GM13976 (cell line): ENCODE data around the gene ABCC1.

Source experiments
- DNase-seq: peaks from one replicate; pipeline ENCODE4 v3.0.0; 2012; ENCODE audit warnings: low spot score
- in situ Hi-C: fragments of 300-500 bp; cut with MboI; formaldehyde crosslinking; loops from one replicate; pipeline ENCODE4 v1.12.0; 2022; ENCODE audit warnings: low sequenced_read_pairs, mixed read lengths, inconsistent platforms; ENCODE audit not compliant: unreplicated experiment
- TF ChIP-seq, protein P1 (sequence below): IDR thresholded peaks from 2 replicates; pipeline ENCODE4 v1.5.1; 2012; ENCODE audit warnings: borderline replicate concordance, mild to moderate bottlenecking; ENCODE audit not compliant: insufficient read depth; ENCODE audit errors: extremely low read depth, missing control alignments, control extremely low read depth

Gene ABCC1

GRCh38 chr16:16062023-16062937 is 112.9 kb downstream of the ABCC1 start:
- TF ChIP-seq, protein P1, sequence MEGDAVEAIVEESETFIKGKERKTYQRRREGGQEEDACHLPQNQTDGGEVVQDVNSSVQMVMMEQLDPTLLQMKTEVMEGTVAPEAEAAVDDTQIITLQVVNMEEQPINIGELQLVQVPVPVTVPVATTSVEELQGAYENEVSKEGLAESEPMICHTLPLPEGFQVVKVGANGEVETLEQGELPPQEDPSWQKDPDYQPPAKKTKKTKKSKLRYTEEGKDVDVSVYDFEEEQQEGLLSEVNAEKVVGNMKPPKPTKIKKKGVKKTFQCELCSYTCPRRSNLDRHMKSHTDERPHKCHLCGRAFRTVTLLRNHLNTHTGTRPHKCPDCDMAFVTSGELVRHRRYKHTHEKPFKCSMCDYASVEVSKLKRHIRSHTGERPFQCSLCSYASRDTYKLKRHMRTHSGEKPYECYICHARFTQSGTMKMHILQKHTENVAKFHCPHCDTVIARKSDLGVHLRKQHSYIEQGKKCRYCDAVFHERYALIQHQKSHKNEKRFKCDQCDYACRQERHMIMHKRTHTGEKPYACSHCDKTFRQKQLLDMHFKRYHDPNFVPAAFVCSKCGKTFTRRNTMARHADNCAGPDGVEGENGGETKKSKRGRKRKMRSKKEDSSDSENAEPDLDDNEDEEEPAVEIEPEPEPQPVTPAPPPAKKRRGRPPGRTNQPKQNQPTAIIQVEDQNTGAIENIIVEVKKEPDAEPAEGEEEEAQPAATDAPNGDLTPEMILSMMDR: no peak
- DNase-seq: peak; percentile 49
- in situ Hi-C loops: no loop called here

GRCh38 chr16:16063683-16064082 is 114.3 kb downstream of the ABCC1 start:
- TF ChIP-seq, protein P1: no peak
- DNase-seq: no peak
- in situ Hi-C loops: no loop called here

DNA sequence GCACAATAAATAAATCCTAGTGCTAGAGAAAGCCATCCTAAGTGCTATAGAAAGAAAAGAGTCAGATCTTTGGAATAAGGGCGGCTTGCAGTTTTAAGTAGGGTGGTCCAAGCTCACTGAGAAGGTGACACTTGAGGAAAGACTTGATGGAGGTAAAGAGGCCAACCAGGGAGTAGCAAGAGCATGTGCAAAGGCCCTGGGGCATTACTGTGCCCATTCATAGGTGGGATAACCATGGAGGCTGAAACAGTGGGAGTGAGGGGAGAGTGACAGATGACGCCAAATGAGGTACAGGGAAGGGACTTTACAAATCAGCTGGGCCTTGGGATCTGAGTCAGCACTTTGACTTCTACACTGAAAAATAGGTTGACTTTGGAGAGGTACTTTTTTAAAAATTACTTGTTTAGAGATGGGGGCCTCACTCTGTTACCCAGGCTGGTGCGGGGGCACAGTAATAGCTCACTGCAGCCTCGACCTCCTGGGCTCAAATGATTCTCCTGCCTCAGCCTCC is 115.5 kb downstream of the ABCC1 start:
- in situ Hi-C loops: no loop called here
- no peak for DNase-seq
- TF ChIP-seq, protein P1: no peak

- no peak for DNase-seq
- in situ Hi-C loops: no loop called here
- TF ChIP-seq, protein P1: no peak
These were observed 117.7 kb downstream of the ABCC1 start for GRCh38 chr16:16067127-16067526.

DNA sequence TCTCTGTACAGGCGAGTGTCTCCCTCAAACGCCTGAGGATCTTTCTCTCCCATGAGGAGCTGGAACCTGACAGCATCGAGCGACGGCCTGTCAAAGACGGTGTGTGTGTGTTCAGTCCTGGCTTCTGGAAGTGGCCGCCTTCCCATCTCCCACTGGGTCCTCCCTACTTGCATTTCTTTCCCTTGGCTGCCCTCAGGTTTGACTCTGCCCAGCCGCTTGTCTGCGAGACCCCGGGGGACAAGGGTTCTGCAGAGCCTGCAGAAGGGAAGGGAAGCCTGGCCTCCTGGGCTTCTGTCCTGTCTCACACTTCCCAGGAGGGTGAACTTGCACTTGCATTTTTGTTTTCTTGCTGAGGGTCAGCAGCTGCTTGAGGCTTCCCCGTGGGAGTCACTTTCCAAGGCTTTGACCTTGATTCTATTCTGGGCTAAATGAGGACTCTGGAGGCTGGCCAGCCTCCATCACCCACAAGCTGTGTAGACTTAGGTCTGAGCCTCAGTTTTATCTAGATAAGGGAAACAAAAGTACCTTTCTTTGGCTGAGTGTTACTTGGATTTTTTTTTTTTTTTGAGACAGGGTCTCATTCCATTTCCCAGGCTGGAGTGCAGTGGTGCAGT is 122.3 kb downstream of the ABCC1 start:
- no peak for DNase-seq
- in situ Hi-C loops: no loop called here
- TF ChIP-seq, protein P1: no peak

DNA sequence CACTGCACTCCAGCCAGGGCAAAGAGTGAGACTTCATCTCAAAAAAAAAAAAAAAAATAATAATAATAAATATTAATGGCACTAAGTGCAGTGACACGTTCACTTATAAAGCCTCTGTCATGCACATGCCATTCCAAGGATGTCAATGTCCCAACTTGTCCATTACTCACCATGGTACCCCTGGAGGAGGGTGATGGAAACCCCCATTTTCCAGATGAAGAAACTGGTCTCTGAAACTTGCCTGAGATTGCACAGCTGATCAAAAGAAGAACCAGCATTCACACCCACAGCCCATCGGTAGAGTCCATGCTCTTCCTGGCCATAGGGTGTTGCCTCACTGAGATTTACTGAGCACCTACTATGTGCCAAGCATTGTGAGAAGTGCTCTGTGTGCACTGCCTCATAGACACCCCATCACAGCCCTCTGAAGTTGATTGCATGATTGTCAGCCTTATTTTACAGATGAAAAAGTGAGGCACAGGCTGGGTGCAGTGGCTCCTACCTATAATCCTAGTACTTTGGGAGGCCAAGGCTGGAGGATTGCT is 123.7 kb downstream of the ABCC1 start:
- DNase-seq: no peak
- TF ChIP-seq, protein P1: no peak
- in situ Hi-C loops: no loop called here
